Limb (tissue), 2 donors: ENCODE data around the gene IP6K3.

Experiments used
- DNase-seq, 2 donors: peaks; one replicate each; pipeline ENCODE4 v3.0.0-alpha.2; 2016; ENCODE audit errors: extremely low spot score in 2 of 2

Gene IP6K3

DNA sequence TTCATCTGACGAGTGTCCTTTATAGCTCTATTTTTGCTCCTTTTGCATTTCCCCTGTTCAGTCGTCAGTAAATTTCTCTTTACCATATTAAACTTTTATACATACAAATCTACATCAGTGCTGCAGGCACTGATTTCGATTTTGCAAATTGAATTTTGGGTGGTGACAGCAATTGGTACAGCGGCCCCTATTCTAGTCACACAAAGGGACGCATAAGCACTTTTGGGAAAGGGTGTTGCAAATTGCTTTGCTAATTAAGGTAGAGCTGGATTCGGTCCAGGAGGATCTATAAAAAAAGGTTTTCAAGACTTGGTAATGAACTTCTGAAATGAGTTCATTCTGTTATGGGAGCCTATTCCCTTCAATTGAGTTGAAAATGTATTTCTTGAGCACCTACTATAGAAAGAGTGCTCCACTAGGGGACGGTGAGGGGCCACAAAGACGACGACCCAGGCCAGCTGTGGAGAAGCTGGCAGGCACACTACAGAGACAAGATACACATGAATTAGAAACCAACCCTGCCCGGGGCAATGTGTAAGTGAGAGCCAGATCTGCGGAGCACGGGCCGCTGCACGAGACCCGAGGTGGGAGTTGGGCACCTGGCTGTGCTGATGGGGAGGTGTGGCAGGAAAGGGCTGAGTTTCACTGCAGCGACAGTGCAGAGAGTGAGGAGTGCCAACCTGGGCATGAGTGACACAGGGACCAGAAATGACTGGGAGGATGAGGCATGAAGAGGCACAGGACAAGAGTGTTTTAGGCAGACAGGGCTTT is 40.6 kb downstream of the IP6K3 start:
- no peak for DNase-seq

DNA sequence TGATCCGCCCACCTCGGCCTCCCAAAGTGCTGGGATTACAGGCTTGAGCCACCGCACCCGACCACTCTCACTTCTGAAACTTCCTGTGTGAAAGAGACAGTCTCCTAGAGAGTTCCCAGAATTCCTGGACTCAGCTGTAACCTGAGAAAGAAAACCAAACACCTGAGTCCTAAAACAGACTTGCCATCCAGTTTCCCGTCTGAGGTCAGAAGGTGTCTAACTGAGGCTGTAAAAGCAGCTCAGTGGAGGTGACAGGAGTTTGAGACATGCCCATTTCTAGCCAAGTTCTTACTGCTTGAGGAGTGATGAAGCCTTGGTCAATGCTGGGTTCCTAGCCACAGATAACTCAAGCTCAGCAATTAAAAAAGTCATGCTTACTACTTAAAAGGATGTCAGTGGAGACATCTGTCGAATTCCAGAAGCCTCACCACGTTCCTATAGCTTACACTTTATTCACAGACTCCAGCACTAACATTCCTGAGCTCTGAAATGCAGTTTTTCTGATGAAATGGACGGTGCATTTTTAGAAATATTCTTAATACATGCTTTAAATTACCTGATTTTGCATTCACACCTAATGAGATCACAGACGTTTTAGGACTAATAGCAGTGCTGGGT is 41.3 kb downstream of the IP6K3 start:
- no peak for DNase-seq

DNA sequence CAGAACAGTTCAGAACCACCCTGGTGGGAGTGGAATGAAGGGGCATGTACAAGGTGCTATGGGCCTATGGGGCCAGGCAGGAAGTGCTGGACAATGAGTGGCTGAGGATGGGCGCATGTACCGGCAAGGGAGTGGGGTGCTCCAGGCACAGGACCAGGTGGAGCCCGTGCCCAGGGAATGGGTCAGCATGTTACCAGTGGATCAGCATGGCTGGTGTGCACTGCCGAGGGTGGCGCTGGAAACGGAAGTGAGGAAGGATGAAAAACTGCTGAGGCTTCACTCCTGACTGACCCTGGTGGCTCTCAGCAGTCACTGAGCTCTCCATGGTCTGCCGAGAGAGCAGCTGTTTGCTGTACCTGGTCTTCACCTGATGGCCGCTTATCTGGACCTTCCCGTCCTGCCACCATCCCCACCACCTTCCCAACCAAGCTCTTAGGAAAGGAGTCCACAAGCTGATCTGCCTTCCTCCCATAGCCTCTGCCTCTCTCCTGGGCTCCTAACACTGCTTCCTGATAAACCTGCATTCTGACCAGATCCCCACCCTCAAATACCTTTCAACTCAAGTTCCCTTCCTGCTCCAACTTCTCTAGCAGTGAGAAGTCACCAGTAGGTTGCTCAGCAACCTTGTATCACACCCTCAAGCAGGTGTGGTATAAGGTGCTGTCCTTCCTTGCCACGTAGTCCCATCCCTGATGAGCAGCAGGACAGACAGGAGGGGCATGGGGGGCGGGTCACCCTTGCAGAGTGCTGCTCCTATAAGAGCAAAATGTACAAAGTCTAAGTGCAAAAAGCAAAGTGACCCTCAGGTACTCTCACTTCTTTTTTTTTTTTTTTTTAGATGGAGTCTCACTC is 42.3 kb downstream of the IP6K3 start:
- no peak for DNase-seq

DNA sequence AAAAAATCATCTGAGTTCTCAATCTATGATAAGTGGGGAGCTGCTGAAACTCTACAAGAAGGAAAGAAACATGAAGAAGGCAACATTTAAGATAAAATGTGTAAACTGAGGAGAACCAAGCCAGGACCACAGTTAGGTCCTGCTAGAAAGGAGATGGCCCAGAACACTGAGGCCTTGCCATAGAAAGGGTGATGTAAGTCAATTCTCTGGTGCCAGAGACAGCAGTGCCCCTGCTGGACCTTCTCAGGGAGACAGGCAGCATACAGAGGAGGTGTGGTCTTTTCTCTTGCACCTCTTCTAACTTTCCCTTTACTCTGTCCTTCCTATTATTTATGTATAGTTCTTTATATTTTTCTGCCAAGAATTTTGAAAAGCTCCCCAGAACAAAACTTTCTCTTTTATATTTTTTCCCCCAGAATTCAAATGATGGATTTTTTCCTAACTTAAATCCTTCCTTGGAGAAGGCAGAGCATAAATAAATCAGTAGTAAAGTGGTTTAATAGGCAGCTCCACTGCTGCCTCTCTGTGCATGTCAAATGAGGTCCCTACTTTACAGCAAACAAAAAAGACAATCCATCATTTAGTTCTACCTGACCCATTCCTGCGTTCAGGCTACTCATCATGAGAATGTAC is 44.2 kb downstream of the IP6K3 start:
- no peak for DNase-seq

DNA sequence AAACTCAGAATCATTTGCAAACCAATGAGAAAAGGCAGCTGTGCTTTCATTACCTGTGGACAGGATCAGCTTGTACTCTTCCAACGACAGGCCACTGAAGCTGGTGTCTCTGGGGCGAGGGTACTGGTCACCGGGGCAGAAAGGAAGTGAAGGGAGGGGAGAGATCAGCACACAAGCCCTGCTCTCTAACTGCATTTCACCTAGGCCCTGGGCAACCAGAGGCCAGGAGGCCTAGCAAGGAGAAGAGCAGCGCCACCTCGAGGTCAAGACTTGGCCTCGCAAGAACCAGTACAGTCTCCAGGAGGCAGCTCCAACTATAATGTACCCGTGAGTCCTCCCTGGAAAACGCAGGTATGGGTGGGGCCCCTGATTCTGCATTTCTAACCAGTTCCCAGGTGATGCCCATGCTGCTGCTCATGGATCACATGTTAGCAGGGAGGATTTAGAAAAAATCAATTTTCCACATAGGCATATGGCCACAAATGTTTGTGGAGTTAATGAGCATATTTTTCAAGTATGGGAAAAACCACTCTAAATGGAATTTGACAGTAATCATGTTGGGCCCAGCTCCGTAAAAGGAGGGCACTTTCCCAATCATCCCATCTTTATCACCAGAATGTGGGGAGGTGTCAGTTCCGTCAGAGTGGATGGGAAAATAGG is 46.2 kb downstream of the IP6K3 start:
- peak; percentile 42 to 72 for DNase-seq

DNA sequence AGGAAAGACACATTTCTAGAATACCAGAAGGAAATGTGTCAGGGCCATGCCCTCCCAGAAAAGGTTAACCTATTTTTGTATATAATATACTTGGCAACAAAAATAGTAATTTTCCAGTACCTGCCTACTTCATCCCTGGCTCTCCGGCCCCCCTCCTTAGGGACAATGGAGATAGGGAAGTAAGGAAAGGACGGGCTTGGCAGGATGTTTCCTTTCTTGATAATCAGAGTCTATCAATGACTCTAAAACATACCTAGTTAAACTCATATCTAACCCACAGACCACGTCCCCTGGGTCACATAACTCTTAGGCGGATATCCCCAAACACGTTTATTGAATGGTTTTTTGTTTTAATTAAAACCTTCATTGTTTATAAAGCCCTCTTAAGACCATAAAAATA is 47.0 kb downstream of the IP6K3 start:
- DNase-seq, result no peak

DNA sequence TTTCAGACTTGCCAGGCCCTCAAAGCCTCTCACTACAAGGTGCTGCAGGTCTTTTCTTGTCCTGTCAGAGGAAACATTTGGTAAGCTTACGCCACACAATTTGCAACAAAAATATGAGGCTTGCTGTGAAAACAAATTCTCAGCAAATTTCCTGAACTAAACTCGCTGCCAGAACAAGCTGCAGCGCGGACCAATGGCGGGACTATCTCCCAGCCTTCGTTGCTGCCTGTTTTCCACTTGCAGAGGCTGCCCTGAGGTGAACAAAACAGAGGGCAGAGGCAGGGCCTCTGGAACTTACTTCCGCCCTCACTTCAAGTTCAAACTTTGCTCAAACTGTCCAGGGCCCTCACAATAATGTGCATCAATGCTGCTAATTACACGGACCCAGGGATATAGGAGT is 47.6 kb downstream of the IP6K3 start:
- no peak for DNase-seq

DNA sequence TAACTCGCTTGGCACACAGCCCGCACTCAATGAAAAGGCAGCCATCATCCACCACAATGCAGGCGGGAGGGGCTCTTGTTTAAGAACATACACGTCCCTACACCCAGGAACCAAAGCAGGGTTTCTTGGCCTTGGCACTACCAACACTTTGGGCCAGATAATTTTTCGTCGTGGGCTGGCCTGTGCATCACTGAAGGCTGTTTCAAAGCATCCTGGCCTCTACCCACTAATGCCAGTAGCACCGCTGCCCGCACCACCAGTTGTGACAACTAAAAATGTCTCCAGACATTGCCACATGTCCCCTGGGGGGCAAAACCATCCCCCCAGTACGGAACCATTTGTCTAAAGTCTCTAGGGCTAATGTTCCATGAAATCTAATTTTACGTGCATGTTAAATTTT is 48.2 kb downstream of the IP6K3 start:
- DNase-seq, result no peak

DNA sequence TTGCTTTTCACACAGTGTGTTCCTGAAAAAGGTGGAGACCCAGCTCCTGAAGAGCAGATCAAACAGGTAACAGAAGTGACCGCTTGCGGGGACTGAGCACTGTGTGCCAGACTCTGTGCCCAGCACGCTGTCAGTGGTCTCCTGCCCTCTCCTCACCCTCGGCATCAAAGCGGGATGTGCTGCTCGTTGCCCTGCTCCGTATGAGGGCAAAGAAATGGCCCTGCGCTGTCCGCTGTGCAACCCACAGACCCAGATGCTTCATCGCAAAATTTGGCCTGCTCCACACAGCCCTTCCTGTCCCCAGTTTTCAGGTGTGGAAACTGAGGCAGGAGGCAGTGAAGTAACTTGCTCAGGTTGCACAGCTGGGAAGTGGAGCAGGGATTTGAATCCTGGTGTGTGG is 48.9 kb downstream of the IP6K3 start:
- DNase-seq, result no peak

DNA sequence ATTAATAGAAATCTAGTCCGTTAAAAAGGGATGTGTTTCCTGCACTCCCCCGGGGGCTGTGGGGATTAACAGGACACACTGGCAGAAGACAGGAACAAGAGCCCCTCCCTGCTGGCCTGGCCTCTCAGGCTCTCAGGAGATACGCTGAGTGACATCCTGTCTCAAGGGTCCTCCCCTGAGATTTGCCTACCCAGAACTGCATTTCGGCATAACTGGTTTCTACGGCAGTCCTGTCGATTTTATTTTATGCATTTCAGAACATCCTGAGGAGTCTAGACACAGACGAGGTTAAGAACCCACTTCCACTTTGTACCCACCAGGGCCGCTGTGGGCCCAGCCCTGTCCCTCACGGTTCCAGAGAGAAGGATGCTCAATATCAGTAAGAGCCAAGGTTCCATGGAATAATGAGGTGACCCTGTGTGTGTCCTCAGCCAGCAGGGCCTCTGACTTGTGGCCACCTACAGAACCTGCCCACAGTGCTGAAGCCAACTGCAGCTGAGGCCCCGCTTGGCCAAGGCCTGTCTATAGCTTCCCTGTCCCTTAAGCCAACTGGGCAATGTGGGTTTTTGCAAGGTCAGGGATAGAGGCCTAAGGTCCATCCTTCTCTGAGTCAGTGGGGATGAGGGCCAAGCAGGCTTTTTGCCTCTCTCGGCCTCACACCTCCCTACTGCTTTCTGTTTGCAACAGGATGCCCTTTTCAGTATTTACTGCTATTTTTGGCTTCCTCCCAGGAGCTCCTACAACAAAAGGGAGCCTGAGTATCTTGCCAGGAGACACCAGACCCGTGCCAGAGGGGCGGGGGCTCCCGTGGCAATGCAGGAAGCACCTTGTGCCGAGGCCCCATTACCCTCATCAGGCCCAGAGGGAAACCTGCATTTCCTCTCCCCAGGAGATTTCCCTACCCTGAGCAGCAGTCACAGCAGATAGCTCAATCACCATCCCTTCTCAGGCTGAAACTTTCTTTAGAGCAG is 49.9 kb downstream of the IP6K3 start:
- no peak for DNase-seq

DNA sequence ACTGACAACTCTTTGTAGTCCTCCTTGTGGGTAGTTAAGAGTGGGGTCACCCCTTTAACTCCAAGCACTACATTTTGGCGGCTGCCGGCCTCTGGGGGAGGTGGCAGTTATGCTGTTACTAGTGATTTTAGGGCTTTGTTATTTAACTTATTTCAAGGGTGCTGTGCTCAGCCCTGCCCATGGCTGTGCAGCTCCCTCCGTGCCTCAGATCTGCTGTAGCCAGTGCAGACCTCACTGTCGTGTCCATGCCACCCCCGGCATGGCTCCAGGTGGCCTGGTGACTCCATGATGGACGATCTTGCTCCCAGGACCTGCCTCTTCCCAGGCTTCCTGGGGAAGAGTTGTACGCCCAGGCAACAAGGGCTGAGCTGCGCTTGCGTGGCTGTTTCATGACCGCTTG is 50.6 kb downstream of the IP6K3 start:
- no peak for DNase-seq

DNA sequence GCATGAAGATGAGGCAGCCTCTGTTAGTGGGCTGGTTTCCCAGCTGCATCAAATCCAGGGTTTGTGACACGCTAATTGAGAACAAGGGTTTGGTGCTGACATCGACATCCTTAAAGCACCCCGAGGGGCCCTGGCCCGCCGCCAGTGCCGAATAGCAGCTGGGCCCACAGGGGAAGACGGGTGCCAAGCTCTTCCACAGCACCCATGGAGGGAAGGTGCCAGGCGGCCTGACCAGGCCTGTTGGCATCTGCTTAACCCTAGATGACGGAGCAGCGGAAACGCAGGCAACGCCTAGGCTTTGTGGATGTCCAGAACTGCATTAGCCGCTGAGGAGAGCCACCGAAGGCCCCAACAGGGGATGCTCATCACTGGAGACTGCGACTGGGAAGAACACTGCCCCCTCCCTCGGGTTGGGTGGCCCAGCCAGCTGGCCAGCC is 51.2 kb downstream of the IP6K3 start:
- no peak for DNase-seq

DNA sequence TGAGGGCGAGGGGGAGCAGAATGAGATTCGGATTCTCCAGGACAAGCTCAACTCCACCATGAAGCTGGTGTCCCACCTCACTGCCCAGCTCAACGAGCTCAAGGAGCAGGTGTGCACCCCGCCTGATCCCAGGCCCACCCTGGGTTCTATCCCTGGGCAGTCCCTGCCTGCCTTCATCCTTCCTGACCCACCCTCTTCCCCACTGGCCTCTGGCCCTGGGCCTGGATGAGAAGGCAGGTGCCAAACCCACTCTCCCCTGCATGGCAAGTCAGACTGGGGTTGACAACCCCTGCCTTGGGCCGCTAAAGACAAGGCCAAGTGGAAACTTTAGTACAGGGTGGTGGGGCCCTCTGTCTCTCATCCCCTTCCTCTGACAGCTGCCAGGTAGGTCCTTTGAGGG is 51.7 kb downstream of the IP6K3 start:
- DNase-seq, result no peak

DNA sequence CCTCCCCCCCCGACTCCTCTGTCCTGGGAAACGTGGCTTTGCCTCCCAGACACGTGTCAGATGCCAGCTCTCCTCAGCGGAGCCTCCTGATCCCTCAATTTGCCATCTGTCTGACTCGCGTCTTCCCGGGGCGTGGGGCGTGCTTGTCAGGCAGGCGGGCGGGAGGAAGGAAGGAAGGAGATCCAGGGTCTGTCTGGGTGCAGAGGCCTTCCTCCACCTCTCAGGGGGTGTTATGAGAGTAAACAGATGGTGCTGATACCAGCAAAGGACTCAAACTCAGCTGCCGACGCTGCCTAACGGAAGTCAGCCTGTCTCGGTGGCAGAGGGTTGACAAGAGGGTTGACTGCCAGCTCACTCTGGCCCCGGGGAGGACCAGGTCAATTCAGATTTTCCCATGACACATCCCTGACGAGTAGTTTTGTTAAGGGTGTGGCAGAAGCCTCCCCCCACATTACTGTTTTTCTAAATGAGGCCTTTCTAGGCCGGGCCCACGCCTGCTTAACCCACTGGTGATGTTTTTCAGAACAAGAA is 52.2 kb downstream of the IP6K3 start:
- DNase-seq, result peak; percentile 6 to 67

DNA sequence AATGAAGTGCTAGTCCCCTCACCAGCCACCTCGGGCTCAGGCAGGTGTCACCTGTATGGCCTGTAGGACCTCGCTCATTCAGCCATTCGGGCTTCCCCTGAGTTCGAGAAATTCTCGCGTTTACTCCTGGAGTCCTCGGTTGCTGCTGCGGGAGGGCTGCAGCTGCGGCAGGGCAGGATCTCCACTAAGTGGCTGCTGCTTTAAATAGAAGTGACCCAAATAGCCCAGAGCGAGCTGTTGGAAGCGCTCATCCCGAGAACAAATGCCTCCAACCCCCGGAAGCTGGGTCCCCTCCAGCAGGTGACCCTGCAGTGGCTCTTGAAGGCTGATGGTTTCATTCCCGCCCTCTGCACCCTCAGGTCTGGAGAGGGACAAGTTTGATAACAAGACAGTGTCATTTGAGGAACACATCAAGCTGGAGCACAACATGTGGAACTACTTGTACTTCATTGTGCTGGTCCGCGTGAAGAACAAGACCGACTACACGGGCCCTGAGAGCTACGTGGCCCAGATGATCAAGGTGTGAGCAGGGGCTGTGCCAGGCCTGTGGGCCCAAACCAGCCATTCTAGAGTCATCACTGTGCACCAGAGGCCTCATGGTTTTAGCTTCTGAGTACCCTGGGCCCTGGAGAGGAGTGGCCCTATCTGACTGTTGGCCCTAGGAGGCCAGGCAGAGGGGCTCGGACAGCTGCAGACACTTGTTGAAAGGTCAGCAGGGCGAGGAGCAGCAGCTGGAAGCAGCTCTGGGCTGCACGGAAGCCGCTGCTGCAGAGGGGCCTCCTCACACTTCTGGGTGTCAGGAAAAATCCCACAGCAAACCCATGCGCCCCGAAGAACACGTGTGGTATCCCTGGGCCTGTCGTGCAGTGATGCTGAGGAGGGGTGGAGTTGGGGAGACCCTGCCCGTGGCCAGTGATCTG is 53.3 kb downstream of the IP6K3 start:
- DNase-seq, result peak in 1 of 2 donors; percentile 18

DNA sequence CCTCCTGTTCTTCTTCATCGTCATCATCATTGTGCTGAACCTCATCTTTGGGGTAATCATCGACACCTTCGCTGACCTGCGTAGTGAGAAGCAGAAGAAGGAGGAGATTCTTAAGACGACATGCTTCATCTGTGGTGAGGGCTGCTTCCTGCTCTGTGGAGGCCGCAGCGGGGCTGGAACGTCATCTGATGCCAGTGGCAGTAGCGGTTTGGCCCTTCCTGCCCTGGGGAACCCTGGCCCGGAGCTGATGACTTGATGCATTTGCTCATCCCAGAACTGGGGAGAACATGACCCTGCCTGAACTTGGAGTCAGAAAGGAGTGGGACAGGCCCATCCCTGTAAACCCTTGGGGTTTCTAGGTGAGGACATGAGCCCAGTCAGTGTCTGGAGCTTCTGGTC is 53.9 kb downstream of the IP6K3 start:
- no peak for DNase-seq

DNA sequence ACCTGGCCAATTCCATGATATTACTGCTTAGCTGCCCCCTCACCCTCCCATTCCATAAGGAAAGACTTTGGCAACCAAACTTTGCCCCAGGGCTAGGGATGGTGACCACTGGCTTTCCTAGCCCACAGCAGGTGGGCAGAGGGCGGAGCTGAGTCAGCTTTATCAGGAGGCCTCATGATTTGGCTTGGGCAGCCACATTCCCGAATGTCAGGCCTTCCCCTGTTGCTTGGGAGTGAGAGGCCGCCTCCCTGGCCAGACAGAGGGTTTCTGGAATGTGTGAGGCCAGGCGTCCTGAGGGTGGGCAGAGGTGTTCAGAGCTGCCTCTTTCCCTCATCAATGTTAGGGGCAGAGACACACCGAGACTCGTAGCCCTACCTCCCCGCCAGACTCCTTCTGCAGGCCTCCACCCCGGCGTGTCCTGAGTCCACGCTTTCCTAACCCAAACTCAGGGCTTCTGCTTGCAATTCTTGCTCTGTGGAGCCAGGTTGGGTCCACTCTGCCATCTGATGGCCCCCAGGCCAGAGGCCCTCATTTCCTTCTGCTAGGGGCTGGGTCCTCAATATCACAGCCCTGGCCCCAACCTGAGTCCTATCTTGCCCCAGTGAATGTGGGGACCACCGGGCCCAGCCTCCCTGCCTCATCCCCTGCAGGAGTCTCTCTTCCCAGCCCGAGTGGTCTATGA is 54.5 kb downstream of the IP6K3 start:
- no peak for DNase-seq

DNA sequence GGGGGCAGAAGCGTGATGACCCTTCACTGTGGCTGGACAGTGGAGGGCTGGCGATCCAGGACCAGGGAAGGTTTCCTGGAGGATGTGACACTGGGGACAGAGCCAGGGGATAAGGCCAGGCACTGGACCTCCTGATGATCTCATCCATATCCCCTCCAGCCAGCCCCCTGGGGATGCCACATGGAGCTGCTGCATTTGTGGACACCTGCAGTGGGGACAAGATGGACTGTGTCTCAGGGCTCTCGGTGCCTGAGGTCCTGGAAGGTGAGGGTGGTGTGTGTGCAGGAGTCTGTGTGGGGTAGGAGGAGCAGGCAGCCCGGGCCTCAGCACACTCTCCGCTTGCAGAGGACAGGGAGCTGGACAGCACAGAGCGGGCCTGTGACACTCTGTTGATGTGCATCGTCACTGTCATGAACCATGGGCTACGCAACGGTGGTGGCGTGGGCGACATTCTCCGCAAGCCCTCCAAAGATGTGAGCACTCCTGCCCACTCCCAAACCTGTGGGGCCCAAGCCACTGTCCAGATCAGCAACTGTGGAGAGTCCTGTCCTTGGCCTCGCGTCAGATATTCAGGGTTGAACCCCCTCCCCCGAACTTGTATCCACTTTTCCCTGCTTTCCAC is 55.1 kb downstream of the IP6K3 start:
- no peak for DNase-seq
